OCI-M2 (cell line): ENCODE results near the gene ZNF688.
"Not testable (repeated sequence)": the region's sequence is repeated elsewhere in the genome, so short reads cannot be mapped to it uniquely, and the experiment has no call there.

Source experiments
- DNase-seq: peaks from one replicate; lab custom pipeline; 2025; ENCODE audit not compliant: unreplicated experiment; lab: John Stamatoyannopoulos, UW

The ZNF688 gene

DNA sequence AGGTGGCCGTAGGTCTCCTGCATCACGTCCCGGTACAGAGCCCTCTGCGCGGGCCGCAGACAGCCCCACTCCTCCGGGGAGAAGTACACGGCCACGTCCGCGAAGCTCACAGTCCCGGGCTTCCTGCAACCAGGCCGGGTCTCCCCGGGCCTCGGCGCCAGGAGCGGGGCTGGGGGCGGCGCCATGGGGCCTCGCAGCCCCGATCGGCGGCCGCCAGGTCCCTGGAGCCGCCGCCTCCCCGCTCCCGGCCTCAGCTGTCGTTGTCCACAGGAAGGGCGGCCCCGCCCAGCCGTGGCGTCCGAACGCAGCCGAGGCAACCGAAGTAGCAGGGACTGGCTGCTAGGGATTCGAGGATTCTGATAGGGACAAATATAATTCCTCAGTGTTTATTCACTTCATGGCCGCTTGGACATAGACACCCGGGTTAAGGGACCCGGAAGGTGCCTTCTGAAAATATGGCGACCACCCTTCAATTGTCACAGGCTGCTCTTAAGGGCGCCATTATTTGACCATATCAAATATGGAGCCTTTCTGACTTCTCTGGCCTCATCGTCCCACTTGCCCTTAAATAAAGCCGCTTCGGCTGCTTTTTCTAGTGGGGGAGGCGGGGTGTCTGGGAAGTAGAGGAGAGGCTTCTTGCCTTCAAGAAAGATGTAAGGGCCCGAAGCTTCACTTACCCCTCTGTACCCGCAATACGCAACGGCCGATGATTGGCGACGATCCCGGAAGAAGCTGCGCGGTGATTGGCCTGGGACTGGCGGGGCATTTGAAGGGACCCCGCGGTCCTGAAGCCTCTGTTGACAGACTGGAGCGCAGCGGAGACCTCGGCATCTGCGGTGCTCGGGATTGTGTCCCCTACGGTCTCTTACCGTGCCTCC lies at the start of gene ZNF688:
Gene ZNF688, minus strand, starts transcription at position 270 of the 878 bp plus-strand sequence. Its CDS starts 85 bp downstream, at position 185.
- peak; percentile 45 for DNase-seq

GRCh38 chr16:30620169-30620568 lies 48.7 kb upstream of the ZNF688 start:
- DNase-seq: no peak

- DNase-seq: no peak
Measured at GRCh38 chr16:30619638-30620037, 48.1 kb upstream of the ZNF688 start.

GRCh38 chr16:30619202-30619601 lies 47.7 kb upstream of the ZNF688 start:
- no peak for DNase-seq

DNA sequence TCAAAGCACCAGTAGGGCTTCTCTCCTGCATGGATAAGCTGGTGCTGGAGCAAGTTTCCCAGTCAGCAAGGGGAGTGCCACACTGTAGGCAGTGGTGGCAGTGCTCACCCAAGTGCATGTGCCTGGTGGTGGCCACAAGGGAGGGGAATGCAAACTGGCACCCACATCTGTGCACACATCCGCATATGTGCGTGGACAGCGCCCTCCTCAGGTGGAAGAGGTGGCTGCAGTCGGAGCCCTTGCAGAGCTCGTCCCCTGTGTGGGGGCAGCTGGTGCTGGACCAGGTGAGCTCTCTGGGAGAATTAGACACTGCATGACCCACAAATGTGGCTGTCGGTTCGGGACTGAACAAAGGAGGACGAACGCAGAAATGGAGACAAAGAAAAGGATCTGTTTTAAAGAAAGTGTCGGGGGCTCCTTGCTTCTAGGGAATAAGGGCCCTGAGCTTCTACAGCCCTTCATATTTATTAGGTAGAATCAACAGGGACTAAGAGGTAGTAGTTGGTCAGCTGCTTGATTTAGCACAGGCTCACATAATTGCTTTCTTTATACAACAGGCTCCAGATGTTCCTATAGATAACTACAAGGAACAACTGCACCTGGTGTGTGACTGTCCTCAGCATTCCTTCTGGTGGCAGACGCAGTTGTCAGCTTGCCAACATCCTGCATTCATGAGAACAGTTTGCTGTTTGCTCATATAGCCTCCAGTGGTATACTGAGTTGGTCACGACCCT lies 44.0 kb upstream of the ZNF688 start:
- no peak for DNase-seq

DNA sequence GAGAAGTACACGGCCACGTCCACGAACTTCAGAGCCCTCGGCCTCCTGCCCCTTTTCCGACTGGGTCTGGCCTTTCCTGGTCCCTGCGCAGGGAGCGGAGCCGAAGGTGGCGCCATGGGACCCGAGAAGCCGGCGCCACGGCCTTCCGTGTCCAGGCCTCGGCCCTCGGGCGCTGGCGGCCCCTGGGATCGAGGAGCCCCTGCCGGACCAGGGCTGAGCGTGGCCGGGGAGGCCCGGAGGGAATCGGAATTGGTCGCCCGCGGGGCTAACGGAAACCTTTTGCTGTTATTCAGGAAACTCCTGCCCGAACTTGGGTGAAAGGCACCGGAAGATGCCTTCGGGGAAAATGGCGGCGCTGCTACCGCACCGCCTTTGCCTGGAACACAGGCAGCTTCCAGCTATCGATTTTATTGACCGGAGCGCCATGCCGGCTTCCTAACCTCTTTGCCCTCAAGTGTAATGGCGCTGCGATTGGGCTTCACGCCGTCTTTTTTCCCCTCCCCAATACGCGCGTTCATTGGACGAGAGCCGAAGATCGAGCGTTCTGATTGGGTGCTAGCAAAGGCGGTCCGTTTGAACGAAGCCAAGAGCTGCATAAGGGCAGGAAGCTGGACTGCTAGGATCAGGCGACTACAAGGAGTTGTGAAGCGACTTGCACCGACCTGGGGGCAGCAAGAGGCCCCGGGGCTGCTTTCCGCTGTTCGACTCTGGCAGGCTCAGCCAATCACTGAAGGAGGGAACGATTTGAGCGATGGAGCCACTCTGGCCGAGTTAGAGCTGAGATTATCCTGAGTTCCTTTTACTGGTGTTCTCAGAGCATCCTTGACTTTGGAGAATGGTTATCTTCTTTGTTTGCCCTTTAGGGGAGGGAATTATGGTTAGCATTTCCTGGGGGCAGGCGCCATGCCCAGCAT lies 38.7 kb upstream of the ZNF688 start, which contains the start of gene ZNF689:
Gene ZNF689, minus strand, starts transcription at position 464 of the 914 bp plus-strand sequence. Its CDS starts 348 bp downstream, at position 116.
- DNase-seq: peak; percentile 74

- no peak for DNase-seq
Measured at GRCh38 chr16:30609002-30609925, 37.8 kb upstream of the ZNF688 start.

DNA sequence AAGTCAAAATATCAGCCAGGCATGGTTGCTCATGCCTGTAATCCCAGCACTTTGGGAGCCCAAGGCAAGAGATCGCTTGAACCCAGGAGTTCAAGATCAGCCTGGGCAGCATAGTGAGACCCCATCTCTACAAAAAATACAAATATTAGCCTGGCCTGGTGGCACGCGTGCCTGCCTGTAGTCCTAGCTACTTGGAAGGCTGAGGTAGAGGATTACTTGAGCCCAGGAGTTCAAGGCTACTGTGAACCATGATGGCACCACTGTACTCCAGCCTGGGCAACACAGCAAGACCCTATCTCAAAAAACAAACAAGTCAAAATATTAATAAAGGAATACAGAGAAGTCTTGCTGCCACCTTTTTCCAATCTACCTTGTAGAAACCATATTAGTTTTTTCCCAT lies 34.5 kb upstream of the ZNF688 start:
- no peak for DNase-seq

- DNase-seq: no peak
Measured at GRCh38 chr16:30605158-30605557, 33.6 kb upstream of the ZNF688 start.

GRCh38 chr16:30604316-30604947 lies 32.9 kb upstream of the ZNF688 start:
- no peak for DNase-seq

GRCh38 chr16:30603945-30604315 lies 32.4 kb upstream of the ZNF688 start:
- DNase-seq: no peak

- DNase-seq: no peak
Measured at GRCh38 chr16:30602616-30603277, 31.2 kb upstream of the ZNF688 start.

DNA sequence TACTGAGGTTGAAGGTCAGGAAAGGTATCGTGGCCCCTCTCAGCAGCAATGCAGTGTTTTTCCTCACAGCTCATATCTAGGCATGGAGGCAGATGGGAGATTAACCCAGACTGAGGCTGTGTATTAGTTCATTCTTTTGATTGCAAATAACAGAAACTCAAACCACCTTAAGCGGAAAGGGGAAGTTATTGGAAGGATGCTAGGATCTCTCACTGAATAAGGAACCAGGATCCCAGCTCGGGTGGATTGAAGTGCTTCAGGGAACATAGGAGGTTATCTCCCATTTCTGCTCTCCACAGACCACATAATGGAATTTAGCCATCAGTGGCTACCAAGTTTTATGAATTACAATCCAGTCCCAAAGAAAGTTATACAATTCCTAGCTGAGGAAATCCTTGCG lies 30.5 kb upstream of the ZNF688 start:
- no peak for DNase-seq

DNA sequence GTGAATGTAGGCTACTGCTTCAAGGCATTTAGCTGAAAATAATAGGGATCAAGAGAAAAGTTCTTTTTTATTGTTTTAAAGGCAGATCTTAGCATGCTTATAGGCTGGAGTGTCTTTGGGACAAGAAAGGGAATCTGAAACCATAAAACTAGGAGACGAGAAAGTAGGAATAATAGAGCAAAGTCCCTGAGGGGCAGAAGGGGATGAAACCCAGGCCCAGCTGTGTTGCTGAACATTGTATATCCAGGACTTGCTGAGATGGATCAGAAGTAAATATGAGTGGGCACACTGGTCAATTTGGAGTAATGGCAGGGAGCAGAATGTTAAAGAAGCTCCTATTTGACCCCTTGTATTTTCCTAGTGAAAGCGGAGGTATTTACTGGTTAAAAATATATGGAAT lies 29.4 kb upstream of the ZNF688 start:
- no peak for DNase-seq

DNA sequence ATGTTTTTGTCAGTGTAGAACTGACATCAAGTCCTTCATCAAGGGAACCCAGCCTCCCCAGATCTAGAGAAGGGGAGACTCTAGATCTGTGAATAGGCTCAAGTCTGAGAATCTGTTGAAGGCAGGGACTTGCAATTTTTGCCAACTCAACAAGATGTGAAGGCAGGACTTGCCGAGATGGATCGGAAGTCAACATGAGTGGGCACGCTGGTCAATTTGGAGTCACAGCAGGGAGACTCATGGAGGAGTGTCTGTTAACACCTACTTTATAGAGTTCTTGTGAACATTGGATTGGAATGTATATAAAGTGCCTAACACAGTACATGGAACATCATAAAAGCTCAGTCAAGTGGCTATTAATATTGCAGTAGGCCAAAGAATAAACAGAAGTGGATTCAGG lies 28.7 kb upstream of the ZNF688 start:
- no peak for DNase-seq

DNA sequence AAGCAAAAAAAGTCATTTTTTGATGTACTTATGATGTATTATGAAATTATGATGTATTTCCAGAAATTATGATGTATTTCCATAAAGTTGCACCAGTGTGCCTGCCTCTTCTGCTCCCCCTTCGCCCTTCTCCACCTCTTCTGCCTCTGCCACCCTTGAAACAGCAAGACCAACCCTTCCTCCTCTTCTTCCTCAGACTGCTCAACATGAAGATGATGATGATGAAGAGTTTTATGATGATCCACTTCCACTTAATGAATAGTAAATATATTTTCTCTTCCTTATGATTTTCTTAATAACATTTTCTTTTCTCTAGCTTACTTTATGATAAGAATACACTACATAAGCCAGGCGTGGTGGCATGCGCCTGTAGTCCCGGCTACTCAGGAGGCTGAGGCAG lies 21.4 kb upstream of the ZNF688 start:
- DNase-seq: no peak

- not testable (repeated sequence) for DNase-seq
Measured at GRCh38 chr16:30590869-30591268, 19.4 kb upstream of the ZNF688 start.

GRCh38 chr16:30589582-30589981 lies 18.1 kb upstream of the ZNF688 start:
- not testable (repeated sequence) for DNase-seq

- no peak for DNase-seq
Measured at GRCh38 chr16:30588651-30589050, 17.1 kb upstream of the ZNF688 start.
